22Rv1 (cell line): ENCODE data around the gene SWAP70.

Experiments
- CTCF ChIP-seq: fragments of 450-650 bp; IDR thresholded peaks from 2 replicates; pipeline ENCODE4 v1.5.1; 2017; ENCODE audit warnings: mild to moderate bottlenecking
- ZFX ChIP-seq: fragments of 450-650 bp; IDR thresholded peaks from 2 replicates; pipeline ENCODE4 v1.6.1; 2017; ENCODE audit warnings: antibody characterized with exemption, borderline replicate concordance

- TF ChIP-seq CTCF (no peak), ZFX (no peak)
Measured at GRCh38 chr11:9703280-9703679, 39.4 kb downstream of the SWAP70 start.
